Measurements from ENCODE around the gene LLGL1. TPM values are rescaled to one million over a fixed set of nuclear protein-coding genes. Genes with fewer than 3 reads are reported as not detected.

LLGL1 gene
- total and polyA plus RNA-seq, 9 donors = 2.5 to 28.0 (median 21.6) TPM

GRCh38 chr17:18194394-18194793 is 31.0 kb upstream of the LLGL1 start:
- Histone ChIP-seq H3K27me3 (no peaks in the 10 kb centered on the region), H3K36me3 (no peaks in the 10 kb centered on the region), H3K4me3 (no peak overlapping the region), H3K9me3 (no peaks in the 10 kb centered on the region), H3K4me1 (ENCODE audit: insufficient read depth) (peaks cover 18% of the 10 kb centered on the region), H3K27ac (no peak overlapping the region)
- intact Hi-C loops (cut with DNase I) = no loop called here
- TF ChIP-seq EP300 (IDR thresholded peaks at IDR 0.05) = no peak
- TF ChIP-seq POLR2A (IDR thresholded peaks at IDR 0.05) = no peak
- TF ChIP-seq CTCF (IDR thresholded peaks at IDR 0.05) = no peak
- DNase-seq = no peak
- 87 to 90% (median 88%) methylated on average over 4 of the region's 4 CpGs for WGBS, 3 donors

DNA sequence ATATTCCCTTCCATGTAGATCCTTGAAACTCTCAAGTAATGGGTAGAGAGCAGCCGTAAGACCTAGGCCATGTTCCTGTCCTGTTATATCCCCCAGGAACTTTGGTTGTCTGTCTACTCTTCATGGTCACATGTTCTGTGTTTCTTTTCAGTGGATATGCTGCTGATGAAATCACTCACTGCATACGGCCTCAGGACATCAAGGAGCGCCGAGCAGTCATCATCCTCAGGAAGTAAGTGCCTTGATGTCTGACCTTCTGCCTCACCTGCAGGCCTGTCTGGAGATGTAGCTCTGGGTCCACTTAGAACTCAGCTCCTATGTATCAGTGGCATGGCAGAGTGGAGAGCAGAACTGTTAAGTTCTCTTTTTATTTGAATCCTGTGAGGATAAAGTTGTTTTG is 30.6 kb upstream of the LLGL1 start:
- no peak overlapping the region for H3K4me3 ChIP-seq
- DNase-seq = no peak
- intact Hi-C loops (cut with DNase I) = no loop called here
- H3K9me3 ChIP-seq = no peaks in the 10 kb centered on the region
- TF ChIP-seq POLR2A (IDR thresholded peaks at IDR 0.05) = no peak
- TF ChIP-seq EP300 (IDR thresholded peaks at IDR 0.05) = no peak
- TF ChIP-seq CTCF (IDR thresholded peaks at IDR 0.05) = no peak
- H3K36me3 ChIP-seq = no peaks in the 10 kb centered on the region
- peaks cover 17% of the 10 kb centered on the region for H3K4me1 ChIP-seq (ENCODE audit: insufficient read depth)
- 79 to 83% (median 82%) methylated on average over 4 of the region's 4 CpGs for WGBS, 3 donors
- no peaks in the 10 kb centered on the region for H3K27me3 ChIP-seq
- H3K27ac ChIP-seq = no peak overlapping the region

DNA sequence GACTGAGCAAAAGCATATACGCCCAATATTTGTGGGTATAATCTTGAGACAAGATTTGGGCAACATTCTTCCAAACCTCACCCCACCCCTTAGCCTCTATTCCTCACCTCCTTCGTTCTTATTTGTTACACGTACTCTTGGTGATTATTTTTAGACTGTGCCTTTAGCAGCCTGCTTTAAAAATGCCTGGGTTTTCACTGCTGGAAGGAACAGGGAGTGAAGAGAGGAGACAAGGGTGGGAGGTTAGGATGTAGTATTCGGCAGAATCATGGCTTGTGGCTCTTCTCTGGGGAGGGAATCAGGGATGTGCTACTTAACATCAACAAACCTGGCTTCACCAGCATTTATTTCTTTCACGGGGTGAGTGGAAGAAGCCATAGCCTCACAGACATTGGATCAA is 30.2 kb upstream of the LLGL1 start:
- no peak for DNase-seq
- peaks cover 13% of the 10 kb centered on the region for H3K4me1 ChIP-seq (ENCODE audit: insufficient read depth)
- WGBS, 3 donors = 57 to 73% (median 69%) methylated on average over 5 of the region's 5 CpGs

GRCh38 chr17:18197535-18198194 is 27.8 kb upstream of the LLGL1 start:
- Histone ChIP-seq H3K36me3 (no peaks in the 10 kb centered on the region), H3K27ac (no peak overlapping the region), H3K27me3 (no peaks in the 10 kb centered on the region), H3K4me1 (ENCODE audit: insufficient read depth) (peaks cover 11% of the 10 kb centered on the region), H3K4me3 (no peak overlapping the region), H3K9me3 (no peaks in the 10 kb centered on the region)
- intact Hi-C loops (cut with DNase I) = no loop called here
- no peak for TF ChIP-seq CTCF (IDR thresholded peaks at IDR 0.05)
- TF ChIP-seq EP300 (IDR thresholded peaks at IDR 0.05) = no peak
- TF ChIP-seq POLR2A (IDR thresholded peaks at IDR 0.05) = no peak
- no peak for DNase-seq
- 61 to 79% (median 67%) methylated on average over 3 of the region's 3 CpGs for WGBS, 3 donors

More for the DNA sequence above, 30.2 kb upstream of the LLGL1 start:
- Histone ChIP-seq H3K27ac (no peak overlapping the region), H3K9me3 (no peaks in the 10 kb centered on the region), H3K36me3 (no peaks in the 10 kb centered on the region), H3K27me3 (no peaks in the 10 kb centered on the region), H3K4me3 (no peak overlapping the region)
- intact Hi-C loops (cut with DNase I) = no loop called here
- no peak for TF ChIP-seq POLR2A (IDR thresholded peaks at IDR 0.05)

GRCh38 chr17:18198530-18198929 is 26.9 kb upstream of the LLGL1 start:
- H3K27me3 ChIP-seq = no peaks in the 10 kb centered on the region
- H3K9me3 ChIP-seq = no peaks in the 10 kb centered on the region
- WGBS, 3 donors = 24 to 50% (median 26%) methylated on average over 4 of the region's 4 CpGs
- H3K4me3 ChIP-seq = no peak overlapping the region
- no peak for DNase-seq
- no peaks in the 10 kb centered on the region for H3K36me3 ChIP-seq
- intact Hi-C loops (cut with DNase I) = no loop called here
- peaks cover 11% of the 10 kb centered on the region for H3K4me1 ChIP-seq (ENCODE audit: insufficient read depth)
- TF ChIP-seq EP300 (IDR thresholded peaks at IDR 0.05) (no peak), POLR2A (IDR thresholded peaks at IDR 0.05) (no peak), CTCF (IDR thresholded peaks at IDR 0.05) (no peak)
- H3K27ac ChIP-seq = no peak overlapping the region
